ENCODE data around the gene NFYC.
"Not testable (repeated sequence)": the region's sequence is repeated elsewhere in the genome, so short reads cannot be mapped to it uniquely, and the experiment has no call there.

NFYC gene

DNA sequence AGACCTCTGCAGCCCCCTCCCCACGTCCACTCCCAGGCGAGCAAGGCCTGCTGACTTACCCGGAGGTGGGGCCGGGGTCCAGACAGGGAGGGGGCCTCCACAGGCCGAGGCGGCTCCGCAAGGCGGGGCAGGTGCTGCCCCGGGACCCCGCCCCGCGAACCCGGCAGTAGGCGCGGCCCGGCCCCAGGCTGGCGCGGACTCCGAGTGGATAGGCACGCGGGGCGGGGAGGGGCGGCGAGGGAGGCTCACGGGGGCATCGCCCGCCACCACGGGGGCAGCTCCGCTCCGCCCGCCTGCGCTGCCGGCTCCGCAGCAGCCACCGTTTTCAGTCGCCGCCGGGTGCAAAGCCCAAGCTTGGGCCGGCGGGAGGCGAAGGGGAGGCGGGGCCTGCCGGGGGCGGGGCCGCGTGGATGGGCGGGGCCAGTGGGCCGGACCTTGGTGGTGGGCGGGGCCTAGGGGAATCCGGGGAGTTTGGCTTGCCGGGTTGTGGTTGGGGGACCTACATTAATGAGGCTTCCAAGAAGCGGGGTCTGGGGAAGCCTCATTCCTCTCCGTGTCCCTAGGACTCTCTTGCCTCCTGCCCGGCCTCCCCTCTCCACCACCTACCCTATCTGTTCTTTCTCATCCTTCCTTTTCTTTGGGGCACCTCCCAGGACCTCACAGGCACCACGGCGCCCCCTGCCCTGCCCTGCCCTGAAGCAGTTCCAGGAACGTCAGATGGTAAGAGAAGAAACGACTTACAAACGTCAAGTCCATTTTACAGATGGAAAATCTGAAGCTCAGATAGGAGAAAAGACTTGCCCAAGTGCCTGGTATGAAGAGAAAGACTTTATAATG lies 26.0 kb upstream of the NFYC start, which contains the start of gene RIMS3:
RIMS3 (minus strand) TSS at position 348 of the 837 bp plus-strand sequence. CDS start 23,757 bp downstream, outside the sequence.
- peak; percentile 34 to 52 for DNase-seq

DNA sequence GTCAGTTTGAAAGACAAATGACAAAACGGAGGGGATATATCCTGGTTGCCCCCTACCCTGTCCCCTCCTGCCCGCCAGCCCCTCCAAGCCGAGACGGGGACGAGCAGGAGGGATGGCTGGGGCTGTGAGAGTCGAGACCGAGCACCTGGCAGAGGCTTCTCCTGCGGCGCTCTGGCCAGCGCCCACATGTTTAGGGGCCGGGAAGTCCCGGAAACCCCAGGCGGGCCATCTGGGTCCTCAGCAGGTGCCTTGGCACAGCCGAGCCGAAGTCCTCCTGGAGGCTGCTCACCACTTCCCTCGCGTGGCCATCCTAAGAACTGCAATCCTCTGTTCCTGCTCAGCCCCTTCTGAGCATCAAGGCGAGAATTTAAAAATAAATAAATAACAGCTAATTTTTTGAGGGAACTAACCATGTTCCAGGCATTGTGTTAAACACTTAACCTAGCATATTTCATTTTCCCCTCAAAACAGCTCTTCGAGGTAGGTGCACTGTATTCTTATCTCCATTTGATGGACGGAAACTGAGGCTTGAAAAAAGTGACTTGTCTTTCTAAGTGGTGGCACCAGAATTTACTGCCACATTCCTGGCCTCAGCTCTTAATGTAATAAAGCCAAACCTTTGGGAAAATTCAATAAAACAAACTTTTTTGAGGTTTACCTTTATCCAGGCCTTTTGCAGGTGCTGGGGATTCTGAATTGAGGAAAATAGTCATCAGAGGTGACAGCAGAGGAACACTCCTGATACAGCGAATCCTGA lies 22.6 kb upstream of the NFYC start:
- DNase-seq, result peak; percentile 72

DNA sequence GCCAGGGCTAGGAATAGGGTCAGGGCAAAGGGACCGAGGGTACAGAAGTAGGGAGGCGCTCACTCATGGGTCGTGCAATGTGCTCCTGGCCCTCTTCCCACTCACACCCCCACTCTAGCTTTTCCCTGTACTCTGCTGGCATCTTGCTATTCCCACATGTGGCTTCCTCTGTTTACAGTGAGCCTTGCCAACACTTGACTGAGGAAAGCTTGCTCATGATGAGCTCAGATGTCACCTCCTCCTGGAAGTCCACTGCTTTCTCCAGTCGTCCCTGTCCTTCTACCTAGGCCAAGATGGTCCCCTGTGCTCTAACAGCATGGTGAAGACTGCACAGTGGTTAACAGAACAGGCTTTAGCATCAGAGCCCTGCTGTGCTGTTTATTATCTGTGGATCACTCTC lies 18.1 kb upstream of the NFYC start:
- DNase-seq, result no peak

DNA sequence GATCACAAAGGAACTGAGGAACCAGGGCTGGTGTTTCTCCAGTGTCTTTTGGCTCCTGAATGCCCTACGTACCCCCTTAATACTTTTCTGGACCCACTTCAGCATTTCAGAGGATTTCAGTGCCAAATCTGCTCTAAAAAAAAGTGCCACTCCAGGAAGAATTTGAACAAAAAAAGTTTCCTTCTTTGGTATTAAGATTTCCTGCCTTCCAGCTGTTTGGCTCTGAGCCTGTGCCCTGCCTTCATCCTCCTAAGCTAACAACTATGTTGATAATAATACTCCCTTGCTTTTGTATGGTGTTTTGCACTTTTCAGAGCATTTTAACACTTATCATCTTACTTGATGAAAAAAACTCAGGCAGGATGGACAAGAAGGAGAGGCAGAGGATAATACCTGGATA lies 15.0 kb upstream of the NFYC start:
- DNase-seq, result no peak

DNA sequence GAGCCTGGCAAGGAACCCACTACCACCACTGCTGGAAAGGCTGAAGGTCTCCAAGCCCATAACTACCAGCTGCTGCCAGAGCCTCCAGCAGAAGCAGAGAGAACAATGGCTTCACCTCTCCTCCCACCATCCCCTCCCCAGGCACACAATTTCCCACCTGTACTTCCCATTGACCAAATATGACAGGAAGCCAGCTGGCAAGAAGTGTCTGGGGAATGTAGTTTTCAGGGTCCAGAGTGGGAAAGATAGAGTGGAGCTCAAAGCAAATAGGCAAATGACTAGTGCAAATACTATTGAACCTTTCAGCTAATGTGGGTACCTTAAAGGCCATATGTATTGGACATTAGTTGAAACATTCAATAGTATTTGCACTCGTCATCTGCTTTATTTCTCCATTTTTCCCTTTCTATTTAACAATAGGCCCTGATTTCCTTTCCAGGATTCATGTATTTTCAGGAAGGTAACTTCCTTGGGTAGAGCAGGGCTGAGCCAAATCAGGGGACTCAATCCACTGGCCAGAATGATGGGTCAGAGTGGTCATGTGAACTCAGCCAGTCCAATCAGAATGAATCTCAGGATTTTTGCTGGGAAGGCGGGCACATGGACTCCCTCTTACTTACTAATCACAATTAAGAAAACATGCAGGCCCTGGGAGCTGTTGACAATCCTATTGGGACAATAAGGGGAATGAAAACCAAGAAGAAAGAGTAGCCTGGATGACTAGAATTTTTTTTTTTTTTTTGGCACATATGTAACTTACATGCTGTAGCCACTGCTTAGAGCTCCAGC lies 12.1 kb upstream of the NFYC start:
- DNase-seq, result no peak

DNA sequence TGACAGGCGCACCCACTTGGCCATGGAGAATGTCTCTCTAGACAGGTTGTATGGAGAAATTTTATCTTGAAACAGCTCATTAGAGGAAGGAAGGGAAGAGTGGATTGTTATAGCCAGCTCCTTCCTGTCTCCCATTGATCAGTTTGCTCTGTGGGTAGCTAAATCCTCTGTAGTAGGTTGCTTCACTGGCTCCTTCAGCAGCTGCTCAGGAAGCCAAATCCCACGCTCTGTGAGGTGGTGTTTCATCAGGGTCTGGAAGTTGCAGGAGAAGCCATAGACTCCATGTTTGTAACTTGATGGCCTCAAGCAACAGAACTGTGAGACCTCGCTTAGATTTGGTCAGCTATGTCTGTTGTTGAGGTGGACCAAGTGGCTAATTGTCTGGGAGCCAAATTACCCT lies 6.8 kb upstream of the NFYC start:
- DNase-seq, result no peak

DNA sequence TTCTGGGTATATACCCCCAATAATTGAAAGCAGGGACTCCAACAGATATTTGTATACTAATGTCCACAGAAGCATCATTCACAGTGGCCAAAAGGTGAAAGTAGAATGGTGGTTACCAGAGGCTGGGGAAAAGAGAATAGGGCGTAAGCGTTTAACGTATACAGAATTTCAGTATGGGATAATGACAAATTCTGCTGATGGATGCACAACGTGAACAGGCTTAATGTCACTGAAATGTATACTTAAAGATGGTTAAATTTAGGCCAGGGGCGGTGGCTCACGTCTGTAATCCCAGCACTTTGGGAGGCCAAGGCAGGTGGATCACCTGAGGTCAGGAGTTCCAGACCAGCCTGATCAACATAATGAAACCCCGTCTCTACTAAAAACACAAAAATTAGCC lies 4.4 kb upstream of the NFYC start:
- no peak for DNase-seq

DNA sequence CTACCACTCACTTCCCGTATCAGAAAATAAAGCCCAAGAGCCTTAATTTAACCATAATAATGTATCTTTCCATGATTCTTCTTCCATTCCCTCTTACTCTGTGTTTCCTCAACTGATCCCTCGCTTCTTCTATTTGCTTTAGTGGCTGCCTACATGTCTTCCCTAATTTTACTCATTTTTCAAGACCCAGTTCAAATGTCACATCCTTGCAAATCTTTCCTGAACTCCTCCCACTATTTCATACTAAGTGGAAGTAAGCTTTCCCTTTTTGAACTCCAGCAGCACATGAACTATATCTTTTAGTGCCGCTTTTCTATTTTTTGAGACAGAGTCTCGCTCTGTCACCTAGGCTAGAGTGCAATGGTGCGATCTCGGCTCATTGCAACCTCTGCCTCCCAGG lies 3.8 kb upstream of the NFYC start:
- no peak for DNase-seq

DNA sequence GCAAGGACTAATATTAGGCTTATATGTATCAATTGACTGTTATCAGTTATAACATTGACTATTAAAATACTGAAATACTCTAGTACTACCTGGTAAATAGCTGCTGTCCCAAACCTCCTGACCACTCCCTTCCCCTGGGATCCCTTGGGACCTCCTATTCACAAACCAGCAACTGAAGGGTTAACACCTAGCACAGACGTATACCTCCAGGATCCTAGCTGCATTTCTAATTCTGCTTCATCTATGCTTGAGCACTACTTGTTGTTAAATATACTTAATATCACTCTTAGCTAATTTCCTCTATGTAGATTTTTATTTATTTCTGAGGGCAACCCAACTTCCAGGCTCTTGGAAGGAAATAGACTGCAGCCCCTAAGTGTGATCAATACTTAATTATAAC lies 1.8 kb upstream of the NFYC start:
- no peak for DNase-seq

DNA sequence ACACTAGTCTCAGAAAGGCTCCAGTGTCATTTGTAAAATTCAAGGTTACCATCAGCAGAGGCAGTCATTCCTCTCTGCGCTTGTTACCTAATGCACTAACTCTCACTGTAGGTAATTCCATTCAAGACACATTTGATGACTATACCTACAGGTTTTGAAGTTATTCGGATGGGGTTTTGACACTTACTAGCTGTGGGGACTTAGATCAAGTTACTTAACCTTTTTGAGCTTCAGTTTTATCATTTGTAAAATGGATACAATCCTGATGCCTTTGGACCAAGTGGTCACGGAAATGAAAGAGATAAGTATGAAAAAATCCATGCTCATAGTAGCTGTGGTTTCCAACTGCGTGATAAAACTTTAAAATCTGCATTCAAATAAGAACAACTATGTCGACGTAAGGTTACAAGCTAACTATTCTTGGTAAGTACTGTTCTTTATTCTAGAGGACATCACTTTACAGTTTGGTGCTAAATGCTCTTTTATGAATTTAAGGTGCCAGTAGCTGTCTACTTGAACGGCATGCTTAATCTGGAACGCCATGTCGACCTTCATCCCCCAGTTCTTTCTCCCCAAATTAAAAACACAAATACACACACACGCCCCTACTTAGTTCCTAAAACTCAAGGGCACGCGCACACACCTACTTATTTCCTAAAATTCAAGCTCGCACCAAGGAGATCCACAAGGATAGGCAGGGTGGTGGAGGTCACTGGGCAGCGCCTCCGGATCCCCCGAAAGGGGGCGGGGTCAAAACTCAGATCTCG lies 550 bp upstream of the NFYC start:
- no peak for DNase-seq

DNA sequence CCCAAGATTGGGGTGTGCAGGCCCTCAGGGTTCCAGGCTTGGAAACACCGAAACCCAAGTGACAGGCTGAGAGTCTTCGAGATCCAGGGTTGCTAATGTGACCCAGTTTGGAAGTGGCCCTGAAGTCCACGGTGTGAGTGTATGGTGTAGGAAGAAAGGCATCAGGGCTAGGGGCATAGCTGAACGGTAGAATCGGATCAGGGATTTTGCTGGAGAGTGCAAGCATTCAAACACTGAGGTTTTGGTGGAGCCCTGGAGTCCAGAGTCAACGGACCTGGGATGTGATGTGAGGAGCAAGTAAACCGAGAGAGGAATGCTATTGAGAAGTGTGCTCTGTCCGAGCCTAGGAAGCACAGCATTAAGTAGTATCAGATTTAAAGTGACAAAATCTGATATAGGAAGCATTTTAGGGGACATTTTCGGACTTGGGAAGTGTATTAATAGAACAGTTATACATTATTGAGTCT lies 958 bp downstream of the NFYC start:
- peak in 1 of 2 experiments; percentile 57 for DNase-seq

DNA sequence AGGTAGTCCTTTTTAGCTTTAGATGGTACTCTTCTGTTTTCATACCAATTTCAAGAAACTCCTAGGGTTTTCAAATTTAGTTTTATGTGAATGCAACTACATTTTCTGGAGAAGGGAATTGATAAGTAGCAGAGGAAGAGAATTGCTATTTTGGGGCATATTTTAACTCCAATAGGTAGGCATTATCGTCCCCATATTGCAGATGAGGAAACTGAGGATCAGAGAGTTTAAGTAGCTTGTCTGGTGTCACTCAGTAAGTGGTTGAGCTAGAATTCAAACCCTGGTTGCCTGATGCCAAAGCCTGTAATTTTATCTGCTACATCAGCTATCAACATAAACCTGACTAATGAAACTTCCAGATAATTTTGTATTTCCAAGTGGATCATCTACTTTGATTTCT lies 1.9 kb downstream of the NFYC start:
- DNase-seq, result no peak

DNA sequence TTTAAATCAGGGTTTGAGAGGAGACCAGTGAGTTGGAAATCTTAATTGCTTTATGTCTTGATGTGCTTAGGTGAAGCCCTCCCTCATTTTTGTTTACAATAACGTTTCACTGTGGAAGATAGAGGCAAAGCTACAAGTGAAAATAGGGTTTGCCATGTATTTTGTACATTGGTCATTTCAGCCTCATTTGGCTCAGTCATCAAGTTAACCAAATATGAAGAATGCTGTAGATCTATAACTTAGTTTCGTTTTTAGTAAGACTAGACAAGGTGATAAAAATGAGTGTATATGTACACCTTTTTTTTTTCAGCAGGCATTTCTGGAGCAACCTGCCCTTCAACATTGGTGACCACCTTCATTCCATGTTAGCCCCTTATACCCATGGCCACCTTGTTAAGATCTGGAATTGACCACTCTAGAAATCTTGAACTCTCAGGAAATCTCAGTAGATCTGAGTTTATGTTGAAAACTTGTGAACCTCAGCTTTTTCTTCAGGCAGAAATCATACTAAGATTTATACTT lies 2.9 kb downstream of the NFYC start:
- DNase-seq, result no peak

DNA sequence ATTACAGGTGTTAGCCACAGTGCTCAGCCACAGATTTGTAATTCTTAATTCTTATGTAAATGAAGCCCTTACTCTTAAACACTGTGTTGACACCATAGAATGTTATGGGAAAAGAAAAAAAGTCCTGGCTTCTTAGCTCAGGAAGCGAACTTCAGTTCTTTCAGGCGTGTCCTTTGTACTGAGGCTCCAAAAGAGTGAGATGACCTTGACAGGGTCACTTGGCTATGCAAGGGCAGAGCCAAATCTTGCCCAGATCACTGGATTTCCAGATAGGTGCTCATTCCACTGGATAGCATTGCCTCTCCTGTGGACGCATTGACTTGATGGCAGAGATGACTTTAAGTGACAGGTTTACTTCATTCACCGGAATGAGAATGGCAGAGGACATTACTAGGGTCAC lies 4.8 kb downstream of the NFYC start:
- DNase-seq, result no peak

DNA sequence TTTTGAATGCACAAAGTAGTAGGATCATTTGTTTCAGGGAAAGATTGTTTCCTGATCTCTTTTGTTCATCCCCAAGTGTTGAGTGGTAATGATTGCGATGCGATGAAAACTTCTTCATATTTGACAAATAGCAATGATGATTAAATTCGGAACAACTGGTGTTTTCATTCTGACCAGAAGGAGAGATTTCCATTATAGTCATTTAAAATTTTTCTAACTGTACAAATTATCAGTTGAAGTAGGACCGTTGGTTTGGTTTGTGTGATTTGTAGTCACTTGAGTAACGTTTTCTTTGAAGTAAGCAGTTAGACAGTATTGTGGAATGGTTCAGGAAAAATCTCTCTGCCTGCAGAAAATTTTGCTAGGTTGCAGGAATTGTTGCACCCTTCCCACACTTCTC lies 5.9 kb downstream of the NFYC start:
- DNase-seq, result no peak

DNA sequence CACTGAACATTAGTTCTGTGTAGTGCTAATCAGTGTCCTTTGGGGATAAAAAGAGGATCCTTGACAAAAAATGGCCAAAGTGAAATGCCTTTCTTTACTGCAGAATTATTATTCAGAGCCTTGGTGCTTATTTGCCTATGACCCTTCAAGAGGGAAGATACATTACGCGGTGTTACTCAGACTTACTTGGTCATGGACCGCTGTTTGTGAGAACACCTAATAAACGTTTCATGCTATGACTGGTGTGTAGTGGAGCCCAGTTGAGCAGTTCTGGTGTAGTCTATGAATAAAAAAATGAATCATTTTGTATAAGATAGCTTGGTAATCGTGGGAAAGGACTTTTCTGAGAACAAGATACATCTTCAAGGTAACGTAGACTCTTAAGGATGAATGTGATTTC lies 8.3 kb downstream of the NFYC start:
- DNase-seq, result no peak

DNA sequence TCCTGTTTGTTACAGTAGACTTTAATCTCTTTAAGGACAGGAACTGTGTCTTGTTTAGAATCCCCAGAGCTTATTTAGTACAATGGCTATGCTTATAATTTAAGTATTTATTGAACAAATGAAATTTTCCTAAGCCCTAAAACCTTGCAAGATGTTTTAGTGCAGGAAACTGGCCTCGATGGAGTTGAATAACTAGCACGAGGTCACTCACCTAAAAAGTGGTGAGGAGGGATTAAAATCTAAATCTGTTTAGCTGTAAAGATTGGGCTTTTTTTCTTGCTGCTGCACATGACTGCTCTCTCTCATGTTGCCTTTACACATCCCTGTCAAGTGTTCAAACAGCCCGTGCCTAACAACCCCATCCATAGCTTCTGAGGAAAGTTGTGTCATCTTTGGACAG lies 10.2 kb downstream of the NFYC start:
- no peak for DNase-seq

DNA sequence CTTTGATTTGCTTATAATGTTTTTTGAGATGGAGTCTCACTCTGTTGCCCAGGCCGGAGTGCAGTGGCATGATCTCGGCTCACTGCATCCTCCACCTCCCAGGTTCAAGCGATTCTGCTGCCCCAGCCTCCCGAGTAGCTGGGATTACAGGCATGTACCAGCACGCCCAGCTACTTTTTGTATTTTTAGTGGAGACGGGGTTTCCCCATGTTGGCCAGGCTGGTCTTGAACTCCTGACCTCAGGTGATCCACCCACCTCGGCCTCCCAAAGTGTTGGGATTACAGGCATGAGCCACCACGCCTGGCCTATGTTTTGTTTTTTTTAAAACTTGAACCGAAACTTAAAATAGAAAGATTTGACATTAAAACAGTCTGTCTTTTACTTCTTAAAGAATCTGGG lies 11.3 kb downstream of the NFYC start:
- not testable (repeated sequence) for DNase-seq

DNA sequence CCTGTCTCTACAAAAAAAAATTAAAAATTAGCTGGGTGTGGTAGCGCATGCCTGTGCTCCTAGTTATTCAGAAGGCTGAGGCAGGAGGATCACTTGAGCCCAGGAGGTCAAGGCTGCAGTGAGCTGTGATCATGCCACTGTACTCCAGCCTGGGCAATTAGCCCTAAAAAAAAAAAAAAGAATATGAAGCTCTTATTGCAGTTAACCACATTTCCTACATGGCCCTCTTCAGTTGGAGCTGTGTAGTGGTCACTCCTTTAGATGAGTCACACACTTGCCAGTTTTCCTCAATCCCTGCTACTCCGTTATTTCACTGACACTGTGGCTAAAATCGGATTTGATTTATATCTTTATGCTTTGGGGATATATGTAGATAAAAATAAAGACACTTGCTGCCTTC lies 11.8 kb downstream of the NFYC start:
- no peak for DNase-seq

DNA sequence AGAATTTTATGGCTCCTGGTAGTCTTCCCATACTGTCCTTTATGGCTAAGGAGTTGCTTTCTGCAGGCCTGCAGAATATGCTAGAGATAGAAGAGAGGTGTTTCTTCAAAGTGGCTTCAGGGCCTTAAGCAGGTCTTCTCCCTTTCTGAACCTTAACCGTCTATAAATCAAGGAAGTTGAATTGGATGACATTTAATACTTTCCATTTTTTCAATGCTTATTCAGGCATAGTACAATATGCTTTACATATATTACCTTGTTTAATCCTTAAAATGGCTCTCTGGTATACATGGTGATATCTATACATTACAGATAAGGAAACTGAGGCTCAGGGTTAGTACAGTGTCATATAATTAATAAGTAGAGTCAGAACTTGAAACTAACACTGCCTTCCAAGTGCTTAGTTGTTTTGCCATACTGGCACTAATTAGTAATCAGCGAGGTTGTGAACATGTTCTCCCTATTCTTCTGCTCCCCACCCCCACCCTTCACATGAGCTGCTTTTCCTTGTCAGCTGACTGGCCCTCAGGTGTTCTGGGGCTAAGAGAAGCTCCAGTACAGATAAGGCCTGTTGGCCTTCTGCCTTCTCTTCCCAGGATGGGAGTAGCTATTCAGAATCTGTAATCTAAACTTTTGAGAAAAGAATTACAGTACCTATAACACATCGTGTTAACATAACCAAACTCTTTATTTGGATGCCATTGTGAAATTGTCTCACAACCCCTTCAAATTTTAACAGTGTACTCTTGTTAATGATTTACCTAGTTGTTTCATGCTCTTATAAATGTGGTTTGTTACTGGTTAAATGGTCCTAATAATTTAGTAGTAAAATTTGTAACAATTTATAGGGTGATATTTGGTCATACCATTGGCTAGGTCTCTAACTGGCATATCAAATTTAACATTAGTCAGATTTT lies 13.6 kb downstream of the NFYC start:
- no peak for DNase-seq

DNA sequence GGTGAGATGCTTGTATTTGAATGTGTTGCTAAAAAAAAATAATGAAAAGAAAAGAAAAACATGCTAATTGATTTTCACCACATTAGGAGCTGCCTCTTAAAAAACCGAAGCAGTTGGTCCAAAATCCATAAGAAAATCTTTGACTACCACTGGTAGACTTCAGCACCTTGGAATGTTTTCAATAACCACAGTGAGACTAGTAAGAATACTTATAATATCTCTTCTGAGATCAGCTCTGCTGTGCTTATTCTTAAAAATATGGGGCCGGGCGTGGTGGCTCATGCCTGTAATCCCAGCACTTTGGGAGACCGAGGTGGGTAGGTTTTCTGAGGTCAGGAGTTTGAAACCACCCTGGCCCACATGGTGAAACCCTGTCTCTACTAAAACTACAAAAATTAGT lies 15.1 kb downstream of the NFYC start:
- no peak for DNase-seq
